ENCODE results near the gene KDM2A. TPM values are rescaled to one million over a fixed set of nuclear protein-coding genes. Genes with fewer than 3 reads are reported as not detected.
"Not testable (repeated sequence)": the region's sequence is repeated elsewhere in the genome, so short reads cannot be mapped to it uniquely, and the experiment has no call there.

KDM2A gene
- total RNA-seq, 3 donors from 2014 or later (not counting 1 experiment from before 2014, with no cell fraction given), result 268 to 312 (median 283) TPM

GRCh38 chr11:67230406-67230805 lies 111.3 kb downstream of the KDM2A start:
- WGBS (ENCODE audit: insufficient coverage), result no CpG with 5 or more reads among the region's 3 CpGs
- no peak for DNase-seq
- Histone ChIP-seq H3K9me3 (ENCODE audit: control insufficient read depth, insufficient read depth, low read length) (no peaks in the 10 kb centered on the region), H3K27me3 (ENCODE audit: control insufficient read depth, insufficient read depth, low read length) (no peaks in the 10 kb centered on the region), H3K4me1 (ENCODE audit: control insufficient read depth, insufficient read depth, low read length) (peaks cover 4% of the 10 kb centered on the region), H3K27ac (ENCODE audit: low read length) (no peak overlapping the region), H3K4me3 (ENCODE audit: low read length) (no peak overlapping the region), H3K36me3 (ENCODE audit: control insufficient read depth, insufficient read depth, low read length) (peaks cover 48% of the 10 kb centered on the region)
- peak in 2 of 3 donors; percentile 12 to 26 for ATAC-seq
- intact Hi-C loops (cut with micrococcal nuclease), result no loop called here
- Mint-ChIP-seq H3K27ac (peak overlapping the region in 1 of 2 donors; percentile 21), H3K4me3 (no peak overlapping the region), H3K27me3 (ENCODE audit: low read depth in 2 of 2) (no peaks in the 10 kb centered on the region), H3K36me3 (peaks cover 14% of the 10 kb centered on the region), H3K9me3 (no peaks in the 10 kb centered on the region), H3K4me1 (peaks cover 5 to 8% of the 10 kb centered on the region in 2 donors)
- TF ChIP-seq CTCF (IDR thresholded peaks at IDR 0.05), result no peak

GRCh38 chr11:67230886-67231285 lies 111.8 kb downstream of the KDM2A start:
- no peak overlapping the region for H3K27ac Mint-ChIP-seq

GRCh38 chr11:67233584-67234190 lies 114.6 kb downstream of the KDM2A start:
- 91% methylated on average over 4 of the region's 7 CpGs for WGBS (ENCODE audit: insufficient coverage)
- TF ChIP-seq CTCF (IDR thresholded peaks at IDR 0.05), result no peak
- no peaks in the 10 kb centered on the region for H3K9me3 ChIP-seq (ENCODE audit: control insufficient read depth, insufficient read depth, low read length)
- peaks cover 4% of the 10 kb centered on the region for H3K4me1 ChIP-seq (ENCODE audit: control insufficient read depth, insufficient read depth, low read length)
- H3K4me3 Mint-ChIP-seq, result no peak overlapping the region
- H3K27ac ChIP-seq (ENCODE audit: low read length), result no peak overlapping the region
- H3K27ac Mint-ChIP-seq, result peak overlapping the region; percentile 21 to 52
- no peaks in the 10 kb centered on the region for H3K9me3 Mint-ChIP-seq
- H3K4me1 Mint-ChIP-seq, result peaks cover 6 to 8% of the 10 kb centered on the region in 2 donors
- DNase-seq, result no peak
- H3K4me3 ChIP-seq (ENCODE audit: low read length), result no peak overlapping the region
- no peaks in the 10 kb centered on the region for H3K27me3 ChIP-seq (ENCODE audit: control insufficient read depth, insufficient read depth, low read length)
- H3K36me3 ChIP-seq (ENCODE audit: control insufficient read depth, insufficient read depth, low read length), result peaks cover 34% of the 10 kb centered on the region
- intact Hi-C loops (cut with micrococcal nuclease), result no loop called here
- H3K36me3 Mint-ChIP-seq, result peaks cover 7% of the 10 kb centered on the region
- no peaks in the 10 kb centered on the region for H3K27me3 Mint-ChIP-seq (ENCODE audit: low read depth in 2 of 2)
- no peak for ATAC-seq

More at GRCh38 chr11:67230886-67231285, 111.8 kb downstream of the KDM2A start:
- H3K4me3 ChIP-seq (ENCODE audit: low read length), result no peak overlapping the region
- Mint-ChIP-seq H3K27me3 (ENCODE audit: low read depth in 2 of 2) (no peaks in the 10 kb centered on the region), H3K36me3 (peaks cover 14% of the 10 kb centered on the region), H3K4me3 (no peak overlapping the region), H3K4me1 (peaks cover 5 to 8% of the 10 kb centered on the region in 2 donors), H3K9me3 (no peaks in the 10 kb centered on the region)
- DNase-seq, result no peak
- H3K27ac ChIP-seq (ENCODE audit: low read length), result no peak overlapping the region
- intact Hi-C loops (cut with micrococcal nuclease), result no loop called here
- no peaks in the 10 kb centered on the region for H3K27me3 ChIP-seq (ENCODE audit: control insufficient read depth, insufficient read depth, low read length)
- no peaks in the 10 kb centered on the region for H3K9me3 ChIP-seq (ENCODE audit: control insufficient read depth, insufficient read depth, low read length)
- peaks cover 46% of the 10 kb centered on the region for H3K36me3 ChIP-seq (ENCODE audit: control insufficient read depth, insufficient read depth, low read length)
- WGBS (ENCODE audit: insufficient coverage), result 100% methylated on average over 1 of the region's 1 CpG
- TF ChIP-seq CTCF (IDR thresholded peaks at IDR 0.05), result no peak
- no peak for ATAC-seq
- H3K4me1 ChIP-seq (ENCODE audit: control insufficient read depth, insufficient read depth, low read length), result peaks cover 4% of the 10 kb centered on the region

GRCh38 chr11:67234571-67234970 lies 115.5 kb downstream of the KDM2A start:
- H3K4me3 ChIP-seq (ENCODE audit: low read length); H3K9me3 ChIP-seq (ENCODE audit: control insufficient read depth, insufficient read depth, low read length); H3K27me3 Mint-ChIP-seq (ENCODE audit: low read depth in 2 of 2); H3K27ac ChIP-seq (ENCODE audit: low read length); intact Hi-C loops (cut with micrococcal nuclease); DNase-seq; ATAC-seq; H3K4me3 Mint-ChIP-seq; H3K27me3 ChIP-seq (ENCODE audit: control insufficient read depth, insufficient read depth, low read length); H3K36me3 Mint-ChIP-seq; H3K9me3 Mint-ChIP-seq: not testable (repeated sequence)
- peaks cover 15 to 17% of the 10 kb centered on the region in 2 donors for H3K4me1 Mint-ChIP-seq
- H3K27ac Mint-ChIP-seq, result peak overlapping the region in 1 of 2 donors; percentile 52
- peaks cover 13% of the 10 kb centered on the region for H3K4me1 ChIP-seq (ENCODE audit: control insufficient read depth, insufficient read depth, low read length)
- peaks cover 26% of the 10 kb centered on the region for H3K36me3 ChIP-seq (ENCODE audit: control insufficient read depth, insufficient read depth, low read length)
- 98% methylated on average over 4 of the region's 8 CpGs for WGBS (ENCODE audit: insufficient coverage)

Measured in natural killer cell (primary cell).